Neural progenitor cell (in vitro differentiated cells): Measurements from ENCODE around the gene DAB2. TPM values are rescaled to one million over a fixed set of nuclear protein-coding genes. Genes with fewer than 3 reads are reported as not detected.

Experiments
- DNase-seq: peaks from one replicate; pipeline ENCODE4 v3.0.0-alpha.2; 2016; ENCODE audit warnings: low spot score
- H2AFZ ChIP-seq: fragments of 200-600 bp; sonication (generic); replicated peaks from 2 replicates; pipeline ENCODE4 v1.6.1; 2016; ENCODE audit warnings: antibody characterized with exemption
- H3F3A ChIP-seq: fragments of 200-600 bp; sonication (generic); 2 replicates; pipeline ENCODE4 v1.6.1; 2016; ENCODE audit warnings: antibody characterized with exemption, low read depth
- H3K27ac ChIP-seq: fragments of 200-600 bp; sonication (generic); 2 replicates; pipeline ENCODE4 v1.5.1; 2016; ENCODE audit warnings: mild to moderate bottlenecking
- H3K27me3 ChIP-seq: fragments of 200-600 bp; sonication (generic); 2 replicates; pipeline ENCODE4 v1.6.1; 2016; ENCODE audit warnings: mild to moderate bottlenecking, moderate library complexity
- H3K36me3 ChIP-seq: fragments of 200-600 bp; sonication (generic); 2 replicates; pipeline ENCODE4 v1.5.1; 2016
- H3K4me1 ChIP-seq: fragments of 200-600 bp; sonication (generic); 2 replicates; pipeline ENCODE4 v1.6.1; 2016; ENCODE audit warnings: mixed run types
- H3K4me2 ChIP-seq: fragments of 200-600 bp; sonication (generic); 2 replicates; pipeline ENCODE4 v1.6.1; 2016
- H3K4me3 ChIP-seq: fragments of 200-600 bp; sonication (generic); 2 replicates; pipeline ENCODE4 v1.5.1; 2016
- H3K79me2 ChIP-seq: fragments of 200-600 bp; sonication (generic); 2 replicates; pipeline ENCODE4 v1.6.1; 2016; ENCODE audit warnings: low read depth
- H3K9ac ChIP-seq: fragments of 200-600 bp; sonication (generic); 2 replicates; pipeline ENCODE4 v1.6.1; 2016
- H3K9me3 ChIP-seq: fragments of 200-600 bp; sonication (generic); 2 replicates; pipeline ENCODE4 v1.5.1; 2016; ENCODE audit warnings: low read depth
- H4K20me1 ChIP-seq: fragments of 200-600 bp; sonication (generic); 2 replicates; pipeline ENCODE4 v1.6.1; 2016; ENCODE audit warnings: low read depth
- H3K27ac Mint-ChIP-seq: 3 replicates; pipeline ENCODE4 v1.8.0; 2021; ENCODE audit warnings: mixed read lengths
- H3K27me3 Mint-ChIP-seq: 2 replicates; pipeline ENCODE4 v1.8.0; 2022; ENCODE audit warnings: low read depth, mild to moderate bottlenecking, inconsistent platforms, moderate library complexity, mixed read lengths; ENCODE audit not compliant: insufficient read depth
- H3K36me3 Mint-ChIP-seq: 3 replicates; pipeline ENCODE4 v1.8.0; 2021; ENCODE audit warnings: mixed read lengths
- H3K4me1 Mint-ChIP-seq: 3 replicates; pipeline ENCODE4 v1.8.0; 2021; ENCODE audit warnings: mixed read lengths
- H3K4me3 Mint-ChIP-seq: 3 replicates; pipeline ENCODE4 v1.8.0; 2021; ENCODE audit warnings: mild to moderate bottlenecking, moderate library complexity, mixed read lengths
- H3K9me3 Mint-ChIP-seq: 3 replicates; pipeline ENCODE4 v1.8.0; 2020; ENCODE audit warnings: mixed read lengths
- CTCF ChIP-seq: fragments of 200-600 bp; sonication (generic); IDR thresholded peaks from 2 replicates; pipeline ENCODE4 v1.5.1; 2017; ENCODE audit warnings: antibody characterized with exemption, mild to moderate bottlenecking
- EZH2 ChIP-seq: fragments of 200-600 bp; sonication (generic); IDR thresholded peaks from 2 replicates; pipeline ENCODE4 v1.6.1; 2017; ENCODE audit warnings: antibody characterized with exemption, mild to moderate bottlenecking, moderate library complexity
- EZH2phosphoT487 ChIP-seq: fragments of 200-600 bp; sonication (generic); IDR thresholded peaks from 2 replicates; pipeline ENCODE4 v1.6.1; 2017; ENCODE audit warnings: antibody characterized with exemption
- total RNA-seq: library from RNA; depleted of rRNA; stranded (reverse); fragments of >200 nt; gene quantifications from 2 replicates; pipeline ENCODE4 v1.2.3, GENCODE V29; 2015; ENCODE audit warnings: low replicate concordance

Gene DAB2
- total RNA-seq, 1 donor from 2014 or later, result 9.9 TPM

DNA sequence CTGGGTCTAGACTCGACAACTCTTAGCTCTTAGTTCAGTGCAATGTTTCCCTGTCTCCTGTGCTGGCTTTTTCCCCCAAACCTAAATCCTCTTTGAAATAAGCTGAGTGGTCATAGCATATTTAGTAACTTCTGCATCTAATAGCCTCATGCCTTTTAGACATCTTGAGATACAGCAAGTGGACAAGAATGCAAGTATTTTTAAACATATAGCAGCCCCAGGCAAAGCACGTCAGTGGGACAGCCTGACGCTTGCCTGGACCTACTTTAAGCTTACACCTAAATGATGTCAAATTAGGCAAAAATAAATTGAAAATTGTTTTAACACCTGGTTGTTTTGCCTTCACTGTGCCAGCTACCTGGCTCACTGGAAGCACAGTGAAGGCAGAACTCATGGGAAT, 68.5 kb downstream of the DAB2 start:
- no peaks in the 10 kb centered on the region for H3K79me2 ChIP-seq
- H3K27me3 Mint-ChIP-seq, result no peaks in the 10 kb centered on the region
- no peak for TF ChIP-seq EZH2phosphoT487
- no peak for TF ChIP-seq CTCF
- no peak for TF ChIP-seq EZH2
- no peak overlapping the region for H3K4me2 ChIP-seq
- no peaks in the 10 kb centered on the region for H4K20me1 ChIP-seq
- H3K27ac Mint-ChIP-seq, result no peak overlapping the region
- H3K9me3 Mint-ChIP-seq, result no peaks in the 10 kb centered on the region
- H3K36me3 ChIP-seq, result no peaks in the 10 kb centered on the region
- no peaks in the 10 kb centered on the region for H3K27me3 ChIP-seq
- no peaks in the 10 kb centered on the region for H3F3A ChIP-seq
- no peak overlapping the region for H3K4me3 Mint-ChIP-seq
- no peak overlapping the region for H2AFZ ChIP-seq
- H3K4me1 ChIP-seq, result no peaks in the 10 kb centered on the region
- H3K9ac ChIP-seq, result no peak overlapping the region
- H3K9me3 ChIP-seq, result no peaks in the 10 kb centered on the region
- no peaks in the 10 kb centered on the region for H3K36me3 Mint-ChIP-seq
- H3K4me1 Mint-ChIP-seq, result no peaks in the 10 kb centered on the region
- no peak overlapping the region for H3K27ac ChIP-seq
- H3K4me3 ChIP-seq, result no peak overlapping the region
- no peak for DNase-seq

DNA sequence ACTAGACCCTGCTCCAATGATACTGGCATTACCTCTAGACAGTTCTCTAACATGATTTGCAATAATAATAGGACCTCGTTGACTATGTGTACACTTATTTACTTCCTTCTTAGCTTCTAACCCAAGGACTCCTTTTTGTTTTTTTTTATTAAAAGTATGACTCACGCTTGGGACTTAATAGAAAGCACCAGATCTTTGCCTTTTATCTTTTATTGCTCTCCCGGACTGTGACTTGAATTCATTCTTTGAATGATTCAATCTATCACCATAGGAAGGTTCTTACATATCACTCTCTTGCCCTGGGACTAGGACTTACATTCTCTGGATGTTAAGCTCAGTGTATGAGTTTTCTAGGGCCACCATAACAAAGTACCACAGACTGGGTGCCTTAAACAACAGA, 69.5 kb downstream of the DAB2 start:
- Mint-ChIP-seq H3K9me3 (no peaks in the 10 kb centered on the region), H3K27ac (no peak overlapping the region), H3K4me3 (no peak overlapping the region), H3K36me3 (no peaks in the 10 kb centered on the region), H3K4me1 (no peaks in the 10 kb centered on the region), H3K27me3 (no peaks in the 10 kb centered on the region)
- Histone ChIP-seq H3K79me2 (no peaks in the 10 kb centered on the region), H4K20me1 (no peaks in the 10 kb centered on the region), H3K9ac (no peak overlapping the region), H3K4me3 (no peak overlapping the region), H3K36me3 (no peaks in the 10 kb centered on the region), H3K4me2 (no peak overlapping the region), H3K27me3 (no peaks in the 10 kb centered on the region), H3F3A (no peaks in the 10 kb centered on the region), H3K27ac (no peak overlapping the region), H3K4me1 (no peaks in the 10 kb centered on the region), H2AFZ (no peak overlapping the region), H3K9me3 (no peaks in the 10 kb centered on the region)
- TF ChIP-seq EZH2 (no peak), EZH2phosphoT487 (no peak), CTCF (no peak)
- no peak for DNase-seq

GRCh38 chr5:39353717-39354399, 70.9 kb downstream of the DAB2 start:
- H3K27me3 Mint-ChIP-seq, result no peaks in the 10 kb centered on the region
- Histone ChIP-seq H4K20me1 (no peaks in the 10 kb centered on the region), H3K79me2 (no peaks in the 10 kb centered on the region), H3K4me3 (no peak overlapping the region), H3F3A (no peaks in the 10 kb centered on the region), H3K27ac (no peak overlapping the region), H3K9me3 (no peaks in the 10 kb centered on the region), H3K4me2 (no peak overlapping the region), H2AFZ (no peak overlapping the region), H3K36me3 (no peaks in the 10 kb centered on the region), H3K9ac (no peak overlapping the region), H3K27me3 (no peaks in the 10 kb centered on the region), H3K4me1 (no peaks in the 10 kb centered on the region)
- no peaks in the 10 kb centered on the region for H3K4me1 Mint-ChIP-seq
- H3K36me3 Mint-ChIP-seq, result no peaks in the 10 kb centered on the region
- H3K4me3 Mint-ChIP-seq, result no peak overlapping the region
- DNase-seq, result no peak
- TF ChIP-seq CTCF (no peak), EZH2phosphoT487 (no peak), EZH2 (no peak)
- H3K9me3 Mint-ChIP-seq, result no peaks in the 10 kb centered on the region
- no peak overlapping the region for H3K27ac Mint-ChIP-seq
